NCI-H187 treated with DMSO at 0.1 percent for 48 hours (cell line): ENCODE data around the gene PLCB1.
"Not testable (repeated sequence)": the region's sequence is repeated elsewhere in the genome, so short reads cannot be mapped to it uniquely, and the experiment has no call there.

ENCODE experiments used
- DNase-seq: peaks from one replicate; lab custom pipeline; 2025; lab: John Stamatoyannopoulos, UW

Gene PLCB1

GRCh38 chr20:8447262-8448120, 315.4 kb downstream of the PLCB1 start:
- DNase-seq, result no peak

DNA sequence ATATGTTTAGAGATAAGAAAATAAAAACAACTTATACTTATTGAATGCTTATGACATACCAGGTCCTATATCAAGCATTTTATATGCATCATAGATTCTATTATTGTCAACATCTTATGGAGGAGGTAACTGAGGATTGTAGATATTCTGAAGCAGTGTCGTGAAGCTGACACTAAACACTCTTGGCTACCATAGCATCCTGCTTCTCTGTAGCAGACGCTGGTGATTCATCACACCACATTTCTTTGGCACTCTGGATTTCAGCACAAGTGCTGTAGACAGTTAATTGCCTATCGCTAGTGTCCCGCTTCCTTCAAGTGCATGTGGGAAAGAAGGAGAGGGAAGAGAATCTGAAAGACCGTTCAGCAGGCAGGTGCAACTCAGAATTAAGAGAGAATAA, 317.1 kb downstream of the PLCB1 start:
- no peak for DNase-seq

DNA sequence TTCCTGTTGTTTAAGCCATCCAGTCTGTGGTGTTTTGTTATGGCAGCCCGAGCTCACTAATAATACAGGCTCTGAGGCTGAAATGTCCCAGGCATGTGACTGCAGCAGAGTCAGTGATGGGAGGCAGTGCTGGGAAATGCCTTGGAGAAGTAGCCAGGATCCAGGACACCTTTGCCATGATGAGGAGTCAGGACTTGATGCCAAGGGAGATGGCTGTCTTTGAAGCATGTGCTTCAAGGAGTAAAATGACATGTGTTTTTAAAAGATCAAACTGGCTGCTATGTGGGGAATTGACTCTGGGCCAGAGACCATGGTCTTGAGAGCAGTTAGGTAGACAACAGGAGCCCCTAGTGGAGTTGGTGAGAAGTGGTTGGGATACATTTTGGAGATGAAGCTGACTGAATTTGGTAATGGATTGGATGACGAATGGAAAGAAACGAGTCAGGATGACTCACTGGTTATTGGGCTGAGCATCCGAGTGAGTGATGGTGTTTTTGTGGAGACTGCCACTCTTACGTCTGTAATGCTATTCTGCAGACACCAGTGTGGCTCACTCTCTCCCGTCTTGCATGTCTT, 322.2 kb downstream of the PLCB1 start:
- no peak for DNase-seq

GRCh38 chr20:8456765-8457164, 324.7 kb downstream of the PLCB1 start:
- DNase-seq, result no peak

DNA sequence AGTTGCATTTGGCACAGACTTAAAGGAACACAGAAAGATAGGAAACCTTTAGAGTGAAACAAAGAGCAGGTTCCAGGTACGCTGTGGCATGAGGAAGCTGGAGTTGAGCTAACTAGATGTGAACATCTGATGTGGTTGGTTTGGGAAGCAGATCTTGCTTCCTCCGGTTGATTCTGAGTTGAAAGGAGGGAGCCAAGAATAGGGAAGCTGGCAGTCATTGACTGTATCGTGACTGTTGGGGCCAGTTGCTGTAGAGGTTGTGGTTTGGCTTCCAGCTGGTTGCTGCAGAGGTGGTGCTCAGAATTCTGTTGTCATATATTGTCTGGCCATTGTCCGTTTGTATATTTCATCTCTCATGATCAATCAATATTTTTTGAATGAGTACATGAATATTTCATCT, 325.9 kb downstream of the PLCB1 start:
- DNase-seq, result no peak

GRCh38 chr20:8461186-8461585, 329.1 kb downstream of the PLCB1 start:
- no peak for DNase-seq

- no peak for DNase-seq
Measured at GRCh38 chr20:8464368-8464767, 332.3 kb downstream of the PLCB1 start.

DNA sequence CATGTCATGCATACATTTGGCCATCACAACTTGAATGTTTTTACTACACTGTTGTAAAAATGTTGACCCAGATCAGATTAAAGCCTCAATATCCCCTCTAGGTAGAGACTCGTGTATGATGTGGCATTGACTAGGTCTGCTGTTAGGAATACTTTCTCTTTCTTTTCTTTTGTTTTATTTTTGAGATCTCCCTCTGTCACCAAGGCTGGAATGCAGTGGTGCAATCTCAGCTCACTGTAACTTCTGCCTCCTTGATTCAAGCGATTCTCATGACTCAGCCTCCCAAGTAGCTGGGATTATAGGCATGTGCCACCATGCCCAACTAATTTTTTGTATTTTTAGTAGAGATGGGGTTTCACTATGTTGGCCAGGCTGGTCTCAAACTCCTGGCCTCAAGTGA, 334.7 kb downstream of the PLCB1 start:
- DNase-seq, result not testable (repeated sequence)

DNA sequence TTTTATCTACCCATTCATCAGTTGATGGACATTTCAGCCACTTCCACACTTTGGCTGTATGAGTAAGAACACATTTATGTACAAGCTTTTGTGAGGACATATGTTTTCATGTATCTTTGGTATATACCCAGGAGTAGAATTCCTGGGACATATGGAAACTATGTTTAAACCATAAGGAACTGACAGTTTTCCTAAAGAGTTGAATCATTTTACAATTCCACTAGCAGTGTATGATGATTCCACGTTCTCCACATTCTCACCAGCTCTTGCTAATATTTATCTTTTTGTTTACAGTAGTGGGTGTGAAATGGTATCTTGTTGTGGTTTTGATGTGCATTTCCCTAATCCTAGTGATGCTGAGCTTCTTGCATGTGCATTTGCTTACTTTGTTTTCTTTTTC, 338.1 kb downstream of the PLCB1 start:
- DNase-seq, result no peak

DNA sequence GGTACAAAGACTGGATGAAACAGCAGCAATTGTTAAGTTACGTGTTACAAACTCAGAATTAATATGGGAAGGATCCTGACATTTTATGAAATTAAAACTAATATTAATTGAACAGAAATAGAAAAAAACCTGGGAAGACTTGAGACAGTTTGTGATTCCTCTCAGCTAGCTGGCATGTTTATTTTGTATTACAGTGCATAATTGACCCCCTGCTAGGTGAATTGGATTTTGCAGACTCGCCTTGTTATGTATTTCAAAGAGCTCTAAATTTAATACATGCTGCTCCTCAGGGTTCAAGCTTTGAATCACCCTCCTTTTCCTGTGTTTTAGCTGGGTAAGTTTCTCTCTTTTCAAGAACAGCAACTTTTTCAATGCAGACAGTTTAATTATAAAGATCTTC, 339.4 kb downstream of the PLCB1 start:
- no peak for DNase-seq

GRCh38 chr20:8473459-8473858, 341.4 kb downstream of the PLCB1 start:
- DNase-seq, result no peak

GRCh38 chr20:8474027-8474668, 342.1 kb downstream of the PLCB1 start:
- no peak for DNase-seq

- DNase-seq, result no peak
Measured at GRCh38 chr20:8476021-8476420, 344.0 kb downstream of the PLCB1 start.

- DNase-seq, result no peak
Measured at GRCh38 chr20:8480597-8480996, 348.5 kb downstream of the PLCB1 start.

- DNase-seq, result no peak
Measured at GRCh38 chr20:8487696-8488095, 355.6 kb downstream of the PLCB1 start.

DNA sequence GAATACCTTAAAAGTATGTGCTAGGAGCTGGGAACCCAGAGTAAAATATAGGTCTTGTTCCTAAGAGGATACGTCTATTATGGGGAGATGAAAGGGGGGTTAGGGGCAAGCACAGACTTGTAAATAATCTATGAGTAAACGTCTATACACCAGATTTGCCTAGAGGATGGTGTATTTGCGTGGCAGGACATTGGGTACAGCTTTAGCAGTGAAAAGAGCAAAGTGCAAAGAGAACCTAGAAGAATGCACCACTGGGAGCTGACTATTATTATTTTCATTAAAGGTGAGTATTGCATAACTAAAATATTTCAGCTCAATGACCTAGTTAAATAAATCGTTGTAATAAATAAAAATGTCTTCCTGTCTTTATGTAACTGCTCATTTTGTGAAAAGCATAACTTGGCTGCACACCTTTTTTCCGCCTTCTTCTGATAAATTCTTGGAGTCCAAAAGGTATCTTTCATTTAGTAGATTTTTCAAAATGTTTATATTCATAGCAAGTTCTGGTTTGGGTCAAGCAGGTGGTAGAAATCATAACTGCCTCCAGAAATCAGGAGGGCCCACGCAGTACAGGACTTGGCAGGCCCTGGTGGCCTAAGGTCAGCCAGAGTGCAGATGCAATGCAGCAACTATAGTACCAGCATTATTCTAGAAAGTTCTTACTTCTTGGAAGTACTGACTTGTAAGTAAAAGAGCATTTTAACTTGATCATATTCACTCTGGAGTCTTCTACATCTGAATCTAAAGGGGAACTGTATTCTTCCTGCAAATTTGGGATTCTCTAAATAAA, 357.2 kb downstream of the PLCB1 start:
- no peak for DNase-seq

GRCh38 chr20:8490076-8490830, 358.2 kb downstream of the PLCB1 start:
- DNase-seq, result no peak

- no peak for DNase-seq
Measured at GRCh38 chr20:8492173-8492572, 360.1 kb downstream of the PLCB1 start.

DNA sequence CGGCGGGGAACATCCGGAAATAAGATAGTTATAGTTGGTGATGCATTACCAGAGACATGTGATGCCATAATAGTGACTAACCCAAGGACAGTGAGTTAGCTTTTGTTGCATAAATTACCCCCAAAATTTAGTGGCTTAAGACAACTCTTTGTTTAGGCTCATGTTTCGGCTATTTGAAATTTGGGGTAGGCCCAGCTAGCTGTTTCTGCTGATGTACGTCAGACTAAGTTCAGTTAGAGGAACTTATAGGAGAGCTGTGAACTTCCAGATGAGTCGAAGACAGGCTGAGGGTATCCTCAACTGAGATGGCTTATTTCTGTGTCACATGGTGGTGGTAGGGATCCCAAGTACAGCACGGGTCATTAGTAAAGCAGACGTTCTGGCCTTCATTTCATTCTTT, 366.5 kb downstream of the PLCB1 start:
- no peak for DNase-seq

- DNase-seq, result no peak
Measured at GRCh38 chr20:8504030-8504429, 372.0 kb downstream of the PLCB1 start.

DNA sequence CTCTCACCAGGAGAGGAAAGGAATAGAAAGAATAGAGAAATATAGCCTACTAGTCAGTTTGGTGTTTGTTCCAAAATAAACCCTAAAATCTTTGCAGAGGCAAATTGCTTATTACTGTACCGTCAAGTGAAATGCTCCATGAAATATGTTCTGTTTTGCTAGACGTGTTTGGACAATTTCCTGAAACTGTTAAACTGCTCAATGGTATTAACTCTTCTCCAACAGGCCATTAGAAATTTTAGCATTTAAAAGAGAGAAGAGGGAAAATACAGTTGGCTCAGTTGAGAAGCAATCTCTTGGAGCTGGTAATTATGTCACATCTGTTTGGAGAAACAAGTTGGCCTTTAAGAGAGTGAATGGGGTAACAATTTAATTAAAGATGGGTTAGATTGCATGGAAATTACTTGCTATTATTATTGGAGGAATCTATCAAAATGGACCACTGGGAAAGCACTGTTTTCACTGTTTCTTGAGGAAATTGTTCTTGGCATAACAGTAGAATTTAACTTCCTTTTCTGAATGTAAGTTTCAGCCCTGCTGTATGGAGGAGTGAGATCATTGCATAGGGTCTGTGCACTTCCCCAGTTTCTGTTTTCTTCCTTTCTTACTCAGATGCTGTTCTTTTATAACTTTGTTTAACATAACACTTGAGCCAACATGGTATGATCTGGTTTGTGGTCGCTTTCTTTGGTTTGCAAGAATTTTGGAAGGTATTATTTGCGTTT, 373.6 kb downstream of the PLCB1 start:
- DNase-seq, result no peak
